ENCODE results near the gene ATPAF2.

ATPAF2 gene

GRCh38 chr17:17970699-17971430, 68.1 kb downstream of the ATPAF2 start:
- no peaks in the 10 kb centered on the region for H3K36me3 ChIP-seq (ENCODE audit: control insufficient read depth in 1 of 2, insufficient read depth in 2 of 2, low read depth in 1 of 2, low read length in 2 of 2)
- H4K91ac ChIP-seq (ENCODE audit: low read length): no peak overlapping the region
- 56% methylated on average over 1 of the region's 1 CpG for WGBS
- no peak overlapping the region for H2AFZ ChIP-seq (ENCODE audit: low read depth, low read length)
- peaks cover 10% of the 10 kb centered on the region for H3K79me1 ChIP-seq (replicated peaks; ENCODE audit: low read length, poor library complexity, severe bottlenecking)
- no peaks in the 10 kb centered on the region for H3K27me3 ChIP-seq (ENCODE audit: control insufficient read depth in 1 of 2, insufficient read depth in 1 of 2, low read length in 2 of 2)
- no peak overlapping the region for H2BK15ac ChIP-seq (ENCODE audit: low read depth, poor library complexity, severe bottlenecking)
- H3K14ac ChIP-seq (ENCODE audit: low read length in 2 of 2): no peak overlapping the region
- H3K9me3 ChIP-seq (ENCODE audit: control insufficient read depth, low read length): no peaks in the 10 kb centered on the region
- DNase-seq: no peak
- H3K4me2 ChIP-seq (ENCODE audit: low read length, poor library complexity, severe bottlenecking): peak overlapping the region; percentile 52
- H3K4me3 ChIP-seq (ENCODE audit: insufficient read depth in 1 of 2, low read depth in 1 of 2, low read length in 2 of 2): peak overlapping the region; percentile 90 to 94
- no peak overlapping the region for H3K23ac ChIP-seq (ENCODE audit: low read length in 2 of 2)
- H3K4me1 ChIP-seq (ENCODE audit: control insufficient read depth, insufficient read depth, low read depth, low read length): peaks cover 8% of the 10 kb centered on the region
- no peak overlapping the region for H2BK120ac ChIP-seq (ENCODE audit: low read depth, low read length)
- H4K8ac ChIP-seq (ENCODE audit: low read length): no peak overlapping the region
- no peak overlapping the region for H3K27ac ChIP-seq (ENCODE audit: low read length, poor library complexity, severe bottlenecking)
- H2BK12ac ChIP-seq (ENCODE audit: low read length in 2 of 2): no peak overlapping the region
- H2BK5ac ChIP-seq (ENCODE audit: low read depth, low read length, poor library complexity, severe bottlenecking): no peak overlapping the region
- peak overlapping the region; percentile 92 for H3K9ac ChIP-seq (ENCODE audit: low read length)
- H3K4ac ChIP-seq (ENCODE audit: low read depth in 1 of 2, low read length in 2 of 2): no peak overlapping the region
- H3K18ac ChIP-seq (ENCODE audit: low read depth in 1 of 2, low read length in 2 of 2): no peak overlapping the region
- no peak overlapping the region for H2AK5ac ChIP-seq (ENCODE audit: low read length, severe bottlenecking)

All from mesenchymal stem cell (in vitro differentiated cells and primary cell).